Gastroesophageal sphincter (tissue), 4 donors: ENCODE data around the gene FLACC1. TPM values are rescaled to one million over a fixed set of nuclear protein-coding genes. Genes with fewer than 3 reads are reported as not detected.
"Not testable (repeated sequence)": the region's sequence is repeated elsewhere in the genome, so short reads cannot be mapped to it uniquely, and the experiment has no call there.

ENCODE experiments used
- ATAC-seq: fragments of 150-250 bp; one replicate; pipeline ENCODE4 v1.9.1; 2016; ENCODE audit warnings: mild to moderate bottlenecking, moderate library complexity
- H3K27ac ChIP-seq, 4 donors: fragments of 200-600 bp; sonication (generic) in 3 of 4; 1 replicate in 3 of 4; 2 replicates in 1 of 4; pipeline ENCODE4 v1.5.1; 2016 to 2019
- H3K27me3 ChIP-seq: fragments of 200-600 bp; sonication (generic); one replicate; pipeline ENCODE4 v1.5.1; 2019
- H3K36me3 ChIP-seq, 2 donors: fragments of 200-600 bp; sonication (generic); one replicate each; pipeline ENCODE4 v1.5.1; 2019; ENCODE audit warnings: control low read depth in 1 of 2
- H3K4me1 ChIP-seq, 3 donors: fragments of 200-600 bp; sonication (generic); 1 replicate in 2 of 3; 2 replicates in 1 of 3; pipeline ENCODE4 v1.5.1; 2016 to 2019; ENCODE audit warnings: control low read depth in 2 of 3
- H3K4me3 ChIP-seq, 2 donors: fragments of 200-600 bp; sonication (generic); one replicate each; pipeline ENCODE4 v1.5.1; 2019; ENCODE audit warnings: mild to moderate bottlenecking in 1 of 2, moderate library complexity in 1 of 2
- H3K9me3 ChIP-seq, 3 donors: fragments of 200-600 bp; sonication (generic); one replicate each; pipeline ENCODE4 v1.5.1; 2017 to 2019; ENCODE audit warnings: control low read depth in 2 of 3
- EP300 ChIP-seq: sonication (generic); formaldehyde crosslinking; IDR thresholded peaks from one replicate; pipeline ENCODE4 v1.6.1; 2017; ENCODE audit warnings: antibody characterized with exemption, mild to moderate bottlenecking
- POLR2A ChIP-seq, 2 donors: fragments of 450-650 bp; IDR thresholded peaks; one replicate each; pipeline ENCODE4 v1.6.1; 2017; ENCODE audit warnings: antibody characterized with exemption in 2 of 2, mild to moderate bottlenecking in 2 of 2, moderate library complexity in 1 of 2
- POLR2AphosphoS5 ChIP-seq: sonication (generic); formaldehyde crosslinking; IDR thresholded peaks from one replicate; pipeline ENCODE4 v1.6.1; 2017; ENCODE audit warnings: antibody characterized with exemption
- WGBS, 2 donors: methylation state at CpG; one replicate each; pipeline ENCODE4 v1.1.5; 2018; ENCODE audit warnings: low coverage in 1 of 2; 5-methylcytosine and 5-hydroxymethylcytosine counted together
- total RNA-seq, 4 donors: library from RNA; depleted of rRNA; stranded (reverse); fragments of >200 nt; gene quantifications; one replicate each; pipeline ENCODE4 v1.1.0, GENCODE V29; 2016
- TF ChIP-seq, protein P1 (sequence below), 4 experiments: fragments of 200-600 bp in 2 of 4; fragments of 450-650 bp in 2 of 4; sonication (generic) in 1 of 4; IDR thresholded peaks; one replicate each; pipeline ENCODE4 v1.5.1; 2017 to 2019; ENCODE audit warnings: antibody characterized with exemption in 4 of 4, mild to moderate bottlenecking in 2 of 4, moderate library complexity in 2 of 4

FLACC1 gene
- total RNA-seq, 4 donors from 2014 or later = 1.1 to 3.8 (median 3.2) TPM

DNA sequence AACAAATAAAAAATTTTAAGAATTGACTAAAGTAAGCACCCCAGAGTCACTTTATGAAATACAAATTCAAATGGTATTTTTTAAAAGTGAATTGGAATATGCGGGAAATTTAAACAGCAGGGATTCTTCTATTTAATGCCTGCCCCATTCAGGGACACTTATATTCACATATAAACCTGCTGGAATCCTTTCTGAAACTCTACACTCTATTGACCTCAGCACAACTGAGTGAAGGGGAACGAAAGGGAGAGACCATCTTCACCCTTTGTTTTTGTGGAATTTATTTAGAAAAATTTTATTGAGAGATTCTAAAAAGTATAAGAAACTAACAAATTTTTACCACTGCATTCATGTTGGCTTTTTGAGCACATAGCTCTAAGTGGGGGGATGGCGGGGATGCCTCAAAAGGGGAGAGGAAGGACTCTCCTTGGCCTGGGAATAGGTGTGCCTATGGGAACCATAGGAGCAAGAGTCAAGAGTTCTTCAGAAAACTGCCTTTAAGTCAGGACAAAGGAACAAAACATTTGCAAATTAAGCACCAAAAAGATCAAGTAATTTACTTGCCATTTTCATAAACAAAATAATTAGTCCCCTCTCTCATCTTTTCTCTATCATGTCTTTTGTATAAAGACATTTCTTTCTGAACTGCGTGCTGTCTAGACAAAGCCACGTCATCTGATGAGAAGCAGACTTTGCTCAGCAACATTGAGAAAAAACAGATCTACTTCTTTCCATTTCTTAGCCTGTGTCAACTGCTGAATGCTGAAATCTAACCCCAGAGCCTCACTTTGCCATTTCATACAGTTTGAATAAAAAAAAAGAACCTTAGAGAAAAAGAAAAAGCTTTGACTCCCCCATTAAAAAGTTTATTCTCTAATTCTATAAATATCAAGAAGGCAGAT is 21.6 kb upstream of the FLACC1 start:
- 64 to 67% methylated on average over 5 of the region's 5 CpGs for whole genome bisulfite sequencing, 2 donors
- no peak for ATAC-seq
- Histone ChIP-seq H3K27ac (no peak overlapping the region), H3K4me3 (no peak overlapping the region), H3K36me3 (peaks cover 0 to 66% of the 10 kb centered on the region in 2 donors), H3K4me1 (no peaks in the 10 kb centered on the region), H3K27me3 (no peaks in the 10 kb centered on the region), H3K9me3 (no peaks in the 10 kb centered on the region)
- no peak for TF ChIP-seq EP300
- TF ChIP-seq, protein P1, sequence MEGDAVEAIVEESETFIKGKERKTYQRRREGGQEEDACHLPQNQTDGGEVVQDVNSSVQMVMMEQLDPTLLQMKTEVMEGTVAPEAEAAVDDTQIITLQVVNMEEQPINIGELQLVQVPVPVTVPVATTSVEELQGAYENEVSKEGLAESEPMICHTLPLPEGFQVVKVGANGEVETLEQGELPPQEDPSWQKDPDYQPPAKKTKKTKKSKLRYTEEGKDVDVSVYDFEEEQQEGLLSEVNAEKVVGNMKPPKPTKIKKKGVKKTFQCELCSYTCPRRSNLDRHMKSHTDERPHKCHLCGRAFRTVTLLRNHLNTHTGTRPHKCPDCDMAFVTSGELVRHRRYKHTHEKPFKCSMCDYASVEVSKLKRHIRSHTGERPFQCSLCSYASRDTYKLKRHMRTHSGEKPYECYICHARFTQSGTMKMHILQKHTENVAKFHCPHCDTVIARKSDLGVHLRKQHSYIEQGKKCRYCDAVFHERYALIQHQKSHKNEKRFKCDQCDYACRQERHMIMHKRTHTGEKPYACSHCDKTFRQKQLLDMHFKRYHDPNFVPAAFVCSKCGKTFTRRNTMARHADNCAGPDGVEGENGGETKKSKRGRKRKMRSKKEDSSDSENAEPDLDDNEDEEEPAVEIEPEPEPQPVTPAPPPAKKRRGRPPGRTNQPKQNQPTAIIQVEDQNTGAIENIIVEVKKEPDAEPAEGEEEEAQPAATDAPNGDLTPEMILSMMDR (IDR thresholded peaks at IDR 0.05) = no peak
- TF ChIP-seq POLR2A (IDR thresholded peaks at IDR 0.05) = no peak
- TF ChIP-seq POLR2AphosphoS5 = peak; percentile 76

DNA sequence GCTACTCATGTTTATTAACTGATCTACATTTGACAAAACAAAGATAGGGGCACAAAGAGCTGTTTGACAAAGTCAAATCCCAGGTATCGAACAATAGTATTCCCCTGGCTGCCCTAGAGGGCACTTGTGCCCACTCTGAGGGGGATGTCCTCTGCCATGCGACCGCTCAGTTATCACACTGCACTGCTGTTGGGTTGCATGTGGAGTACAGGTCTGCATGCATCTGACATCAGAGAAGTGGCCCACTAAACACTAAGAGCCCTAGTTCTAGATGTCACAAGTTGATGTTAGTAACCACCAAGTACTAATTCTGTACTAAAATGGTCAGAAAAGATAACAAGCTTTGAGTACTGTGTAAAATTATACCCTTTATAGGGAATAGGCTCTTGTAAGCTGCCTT is 20.1 kb upstream of the FLACC1 start:
- Histone ChIP-seq H3K36me3 (peaks cover 0 to 55% of the 10 kb centered on the region in 2 donors), H3K27ac (no peak overlapping the region)

DNA sequence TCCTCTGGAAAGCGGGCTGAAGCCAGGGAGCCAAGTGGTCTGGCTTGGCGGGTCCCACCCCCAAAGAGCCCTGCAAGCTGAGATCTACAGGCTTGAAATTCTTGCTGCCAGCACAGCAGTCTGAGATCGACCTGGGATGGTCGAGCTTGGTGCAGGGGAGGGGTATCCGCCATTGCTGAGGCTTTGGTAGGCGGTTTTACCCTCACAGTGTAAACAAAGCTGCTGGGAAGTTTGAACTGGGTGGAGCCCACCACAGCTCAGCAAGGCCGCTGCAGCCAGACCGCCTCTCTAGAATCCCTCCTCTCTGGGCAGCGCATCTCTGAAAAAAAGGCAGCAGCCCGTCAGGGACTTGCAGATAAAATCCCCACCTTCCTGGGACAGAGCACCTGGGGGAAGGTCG is 12.6 kb upstream of the FLACC1 start:
- ATAC-seq = no peak
- H3K36me3 ChIP-seq = peaks cover 0 to 23% of the 10 kb centered on the region in 2 donors
- no peak overlapping the region for H3K27ac ChIP-seq
- H3K4me1 ChIP-seq = no peaks in the 10 kb centered on the region
- no peak overlapping the region for H3K4me3 ChIP-seq
- WGBS, 2 donors = 79% methylated on average over 6 of the region's 11 CpGs; no CpG with 5 or more reads in 1 of the 2 donors
- no peaks in the 10 kb centered on the region for H3K27me3 ChIP-seq
- TF ChIP-seq, protein P1 (IDR thresholded peaks at IDR 0.05) = no peak
- TF ChIP-seq POLR2A (IDR thresholded peaks at IDR 0.05) (no peak), EP300 (no peak), POLR2AphosphoS5 (no peak)
- H3K9me3 ChIP-seq = peaks cover 0 to 22% (median 0%) of the 10 kb centered on the region in 3 donors

More for the DNA sequence above, 20.1 kb upstream of the FLACC1 start:
- no peak for ATAC-seq
- no peaks in the 10 kb centered on the region for H3K4me1 ChIP-seq
- TF ChIP-seq POLR2A (IDR thresholded peaks at IDR 0.05) (no peak), POLR2AphosphoS5 (no peak), EP300 (no peak)
- H3K9me3 ChIP-seq = no peaks in the 10 kb centered on the region
- 84 to 89% methylated on average over 3 of the region's 3 CpGs for WGBS, 2 donors
- no peak overlapping the region for H3K4me3 ChIP-seq
- H3K27me3 ChIP-seq = no peaks in the 10 kb centered on the region

DNA sequence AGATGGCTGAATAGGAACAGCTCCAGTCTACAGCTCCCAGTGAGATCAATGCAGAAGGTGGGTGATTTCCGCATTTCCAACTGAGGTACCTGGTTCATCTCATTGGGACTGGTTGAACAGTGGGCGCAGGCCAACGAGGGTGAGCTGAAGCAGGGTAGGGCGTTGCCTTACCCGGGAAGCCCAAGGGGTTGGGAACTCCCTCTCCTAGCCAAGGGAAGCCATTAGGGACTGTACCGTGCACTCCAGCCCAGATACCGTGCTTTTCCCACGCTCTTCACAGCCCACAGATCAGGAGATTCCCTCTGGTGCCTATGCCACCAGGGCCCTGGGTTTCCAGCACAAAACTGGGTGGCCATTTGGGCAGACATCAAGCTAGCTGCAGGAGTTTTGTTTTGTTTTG is 12.2 kb upstream of the FLACC1 start:
- H3K4me1 ChIP-seq, ATAC-seq, H3K4me3 ChIP-seq, H3K27me3 ChIP-seq, H3K27ac ChIP-seq: not testable (repeated sequence)
- Histone ChIP-seq H3K9me3 (peaks cover 0 to 22% (median 0%) of the 10 kb centered on the region in 3 donors), H3K36me3 (peaks cover 0 to 25% of the 10 kb centered on the region in 2 donors)
- 76 to 98% methylated on average over 4 to 5 of the region's 8 CpGs for WGBS, 2 donors

DNA sequence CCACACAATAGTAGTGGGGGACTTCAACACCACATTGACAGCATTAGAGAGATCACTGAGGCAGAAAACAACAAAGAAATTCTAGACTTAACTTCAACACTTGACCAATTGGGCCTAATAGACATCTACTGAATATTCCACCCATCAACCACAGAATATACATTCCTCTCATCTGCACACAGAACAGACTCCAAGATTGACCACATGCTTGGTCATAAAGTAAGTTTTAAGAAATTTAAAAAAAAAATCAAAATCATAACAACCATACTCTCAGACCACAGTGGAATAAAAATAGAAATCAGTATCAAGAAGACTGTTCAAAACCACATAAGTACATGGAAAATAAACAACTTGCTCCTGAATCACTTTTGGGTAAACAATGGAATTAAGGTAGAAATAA is 9.0 kb upstream of the FLACC1 start:
- Histone ChIP-seq H3K27me3 (no peaks in the 10 kb centered on the region), H3K36me3 (peaks cover 0 to 49% of the 10 kb centered on the region in 2 donors), H3K27ac (no peak overlapping the region), H3K9me3 (peaks cover 0 to 22% (median 0%) of the 10 kb centered on the region in 3 donors), H3K4me3 (no peak overlapping the region), H3K4me1 (peaks cover 0 to 5% (median 0%) of the 10 kb centered on the region in 3 donors)
- TF ChIP-seq POLR2A (IDR thresholded peaks at IDR 0.05) (no peak), POLR2AphosphoS5 (no peak), EP300 (no peak)
- TF ChIP-seq, protein P1 (IDR thresholded peaks at IDR 0.05) = no peak
- ATAC-seq = no peak
